ENCODE results near the gene CACNA2D2. TPM values are rescaled to one million over a fixed set of nuclear protein-coding genes. Genes with fewer than 3 reads are reported as not detected.

Gene CACNA2D2
- total and polyA plus RNA-seq, 2 of the 8 experiments (the other 6 are each of a cell fraction or from before 2014, with no cell fraction given): 14.1 to 25.0 TPM

DNA sequence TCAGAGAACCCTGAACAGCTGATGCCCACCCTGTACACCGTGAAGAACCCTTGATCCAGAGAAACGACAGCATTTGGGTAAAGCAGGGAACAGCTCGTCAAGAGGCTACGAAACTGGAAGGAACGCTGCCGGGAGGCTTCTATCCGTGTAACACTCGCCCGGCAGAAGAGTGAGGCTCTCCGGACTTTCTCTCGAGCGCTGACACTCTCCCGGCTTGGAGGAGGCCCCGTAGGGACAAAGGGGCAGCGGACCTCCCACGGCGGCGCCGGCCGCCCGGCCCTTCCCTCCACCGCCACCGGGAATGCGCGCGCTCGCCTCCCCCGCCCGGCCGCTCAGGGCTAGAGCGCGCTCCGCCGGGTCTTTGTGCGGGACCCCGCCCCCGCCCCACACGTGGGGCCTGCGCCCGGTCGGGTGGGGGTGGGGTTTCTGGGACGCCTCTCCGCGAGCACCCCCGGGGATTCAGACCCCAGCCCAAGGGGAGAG lies 182.5 kb downstream of the CACNA2D2 start:
- 0% methylated on average over 19 of the region's 45 CpGs; no CpG with 5 or more reads in 1 of the 2 experiments for WGBS, 2 experiments (ENCODE audit: extremely low coverage in 1 of 2, insufficient coverage in 1 of 2, insufficient read length in 1 of 2, insufficient replicate concordance in 2 of 2, low coverage in 1 of 2, low lambda C conversion rate in 2 of 2, missing lambda C conversion rate in 1 of 2)
- peak overlapping the region; percentile 89 to 96 (median 94) for H3K4me3 ChIP-seq (ENCODE audit: extremely low read depth in 1 of 4, insufficient read depth in 2 of 4, low read depth in 3 of 4, low read length in 4 of 4)
- peak overlapping the region; percentile 90 for H4K5ac ChIP-seq (ENCODE audit: insufficient read length, low read depth, low read length)
- no peaks in the 10 kb centered on the region for H3K27me3 ChIP-seq (replicated peaks in 1 of 4; ENCODE audit: control insufficient read depth in 3 of 4, extremely low read depth in 1 of 4, insufficient read depth in 3 of 4, low read length in 3 of 4)
- H3K9me3 ChIP-seq (ENCODE audit: insufficient read depth in 2 of 2, low read depth in 1 of 2, low read length in 1 of 2): no peaks in the 10 kb centered on the region
- H3K14ac ChIP-seq (ENCODE audit: insufficient read length): no peak overlapping the region
- peak overlapping the region; percentile 89 to 100 (median 98) for H3K9ac ChIP-seq (replicated peaks in 1 of 4; ENCODE audit: extremely low read depth in 1 of 4, low read depth in 3 of 4, low read length in 3 of 4)
- ChIA-PET POLR2A (ENCODE audit: partially characterized antibody) (interaction anchor here (0.6 to 12.6 kb wide), 16 partner anchors 9 to 160 kb away, joined by 3 to 149 read pairs (median 6); partner anchors contain the start of genes GNAI2, HYAL1, HYAL3 and IFRD2), CTCF (ENCODE audit: partially characterized antibody) (interaction anchor here (0.5 to 5.6 kb wide), 23 partner anchors 11 to 1340 kb away, joined by 3 to 60 read pairs (median 4); partner anchors contain the start of genes CYB561D2, HYAL1, HYAL3 and NAA80)
- no peak overlapping the region for H2AK5ac ChIP-seq (ENCODE audit: low read depth, low read length)
- H4K91ac ChIP-seq (replicated peaks; ENCODE audit: insufficient read length, low read length): peak overlapping the region; percentile 29
- DNase-seq (ENCODE audit: low read depth in 1 of 2, low spot score in 2 of 2) (peak in 1 of 2 experiments; percentile 90), FAIRE-seq (no peak)
- H2BK120ac ChIP-seq (replicated peaks; ENCODE audit: low read depth, low read length): no peak overlapping the region
- peak overlapping the region; percentile 100 for H3K27ac ChIP-seq (ENCODE audit: low read depth, low read length)
- H2BK20ac ChIP-seq (ENCODE audit: low read length): no peak overlapping the region
- peaks cover 19 to 31% of the 10 kb centered on the region in 2 experiments for H4K20me1 ChIP-seq (replicated peaks in 1 of 2; ENCODE audit: control insufficient read depth in 1 of 2, insufficient read depth in 2 of 2, low read length in 2 of 2)
- H3K56ac ChIP-seq (replicated peaks; ENCODE audit: insufficient read length, low read depth, low read length): peak overlapping the region; percentile 3
- peak overlapping the region; percentile 97 for H3K4me2 ChIP-seq (ENCODE audit: insufficient read depth in 1 of 2, low read depth in 2 of 2, low read length in 2 of 2)
- no peak overlapping the region for H3K4ac ChIP-seq (replicated peaks; ENCODE audit: insufficient read length, low read depth, low read length)
- 0 out of 2 replicates have a peak overlapping the region, but pooled peaks have one; percentile 3 for H2BK12ac ChIP-seq (ENCODE audit: low read depth, low read length)
- H3K23me2 ChIP-seq (ENCODE audit: low read depth, low read length): peaks cover 17% of the 10 kb centered on the region
- peak overlapping the region; percentile 99; the same call in 1 of the 2 replicates for H4K8ac ChIP-seq (ENCODE audit: extremely low read depth, insufficient read depth, low read length)
- H3K18ac ChIP-seq (ENCODE audit: extremely low read depth, low read length): peak overlapping the region; percentile 4; the same call in 1 of the 2 replicates
- peaks cover 0 to 35% (median 19%) of the 10 kb centered on the region in 4 experiments; a peak in 6 of 7 replicates for H3K4me1 ChIP-seq (replicated peaks in 1 of 4; ENCODE audit: control insufficient read depth in 3 of 4, insufficient read depth in 4 of 4, low read length in 3 of 4)
- H3K23ac ChIP-seq (ENCODE audit: insufficient read length): no peak overlapping the region
- peaks cover 0 to 25% of the 10 kb centered on the region in 2 experiments; a peak in 3 of 4 replicates for H3K79me2 ChIP-seq (ENCODE audit: control insufficient read depth in 1 of 2, insufficient read depth in 2 of 2, low read length in 2 of 2)
- peak overlapping the region; percentile 99 for H2BK5ac ChIP-seq (ENCODE audit: low read depth, low read length)
- peaks cover 19 to 38% (median 30%) of the 10 kb centered on the region in 4 experiments for H3K36me3 ChIP-seq (ENCODE audit: control insufficient read depth in 2 of 4, insufficient read depth in 4 of 4, low read length in 3 of 4)
- no peak overlapping the region for H2AFZ ChIP-seq (ENCODE audit: low read length)
- H2BK15ac ChIP-seq (ENCODE audit: low read length): no peak overlapping the region; the same call in 1 of the 2 replicates
- H3K79me1 ChIP-seq (ENCODE audit: low read depth, low read length): peaks cover 20% of the 10 kb centered on the region
- TF ChIP-seq, protein P1, sequence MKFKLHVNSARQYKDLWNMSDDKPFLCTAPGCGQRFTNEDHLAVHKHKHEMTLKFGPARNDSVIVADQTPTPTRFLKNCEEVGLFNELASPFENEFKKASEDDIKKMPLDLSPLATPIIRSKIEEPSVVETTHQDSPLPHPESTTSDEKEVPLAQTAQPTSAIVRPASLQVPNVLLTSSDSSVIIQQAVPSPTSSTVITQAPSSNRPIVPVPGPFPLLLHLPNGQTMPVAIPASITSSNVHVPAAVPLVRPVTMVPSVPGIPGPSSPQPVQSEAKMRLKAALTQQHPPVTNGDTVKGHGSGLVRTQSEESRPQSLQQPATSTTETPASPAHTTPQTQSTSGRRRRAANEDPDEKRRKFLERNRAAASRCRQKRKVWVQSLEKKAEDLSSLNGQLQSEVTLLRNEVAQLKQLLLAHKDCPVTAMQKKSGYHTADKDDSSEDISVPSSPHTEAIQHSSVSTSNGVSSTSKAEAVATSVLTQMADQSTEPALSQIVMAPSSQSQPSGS (IDR thresholded peaks at IDR 0.05; ENCODE audit: low read length): no peak
- TF ChIP-seq, protein P2, sequence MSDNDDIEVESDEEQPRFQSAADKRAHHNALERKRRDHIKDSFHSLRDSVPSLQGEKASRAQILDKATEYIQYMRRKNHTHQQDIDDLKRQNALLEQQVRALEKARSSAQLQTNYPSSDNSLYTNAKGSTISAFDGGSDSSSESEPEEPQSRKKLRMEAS (IDR thresholded peaks at IDR 0.05): peak; percentile 72
- TF ChIP-seq KDM4A (IDR thresholded peaks at IDR 0.05; ENCODE audit: low read depth, low read length, severe bottlenecking): peak; percentile 8
- no peak for TF ChIP-seq RXRA (IDR thresholded peaks at IDR 0.05; ENCODE audit: insufficient read depth, low read depth, low read length)
- TF ChIP-seq CHD2 (IDR thresholded peaks at IDR 0.05; ENCODE audit: low read length): no peak
- peak in 1 of 2 experiments; percentile 75; a peak in 2 of 4 replicates for TF ChIP-seq SIN3A (conservative IDR thresholded peaks at IDR 0.05 in 1 of 2, IDR thresholded peaks at IDR 0.05 in 1 of 2; ENCODE audit: low read depth in 1 of 2, low read length in 2 of 2)
- TF ChIP-seq SRF (IDR thresholded peaks at IDR 0.05; ENCODE audit: low read depth, low read length): no peak
- no peak for TF ChIP-seq JUN (IDR thresholded peaks at IDR 0.05; ENCODE audit: low read depth, low read length)
- TF ChIP-seq CREB1 (IDR thresholded peaks at IDR 0.05): no peak
- TF ChIP-seq SAP30 (IDR thresholded peaks at IDR 0.05; ENCODE audit: insufficient read depth, insufficient replicate concordance, low read length): peak; percentile 73

Measured in H1 (cell line).